IMR-90 (cell line): ENCODE measurements around the gene DGKD. TPM values are rescaled to one million over a fixed set of nuclear protein-coding genes. Genes with fewer than 3 reads are reported as not detected.

Experiments
- ATAC-seq: fragments of 200-7000 bp; cut with Tn5 transposase; 2 replicates; pipeline ENCODE4 v1.9.1; 2020; ENCODE audit warnings: low read depth, mild to moderate bottlenecking, moderate library complexity
- BruUV-seq: library from RNA; stranded (reverse); fragments of 400-500 nt; replicated peaks from 2 replicates; lab custom pipeline; 2021; lab: Mats Ljungman, UMichigan
- CTCF ChIA-PET: fragments of 300-600 bp; formaldehyde crosslinking; extraction: SDS; loops from one replicate; lab custom pipeline; 2021; ENCODE audit warnings: antibody characterized with exemption; lab: Yijun Ruan, JAX
- POLR2A ChIA-PET: fragments of 300-600 bp; sonication (Branson Sonifier 250); formaldehyde crosslinking; loops from one replicate; lab custom pipeline; 2022; ENCODE audit warnings: antibody characterized with exemption; ENCODE audit not compliant: unreplicated experiment; lab: Charles Lee
- DNase-seq: peaks from one replicate; pipeline ENCODE4 v3.0.0; 2013
- H2AFZ ChIP-seq: replicated peaks from 2 replicates; pipeline ENCODE3; 2013; ENCODE audit warnings: low read length, mild to moderate bottlenecking; ENCODE audit not compliant: poor library complexity
- H2AK5ac ChIP-seq: 2 replicates; pipeline ENCODE4 v1.6.1; 2013; ENCODE audit warnings: low read depth, low read length, inconsistent platforms
- H2AK9ac ChIP-seq: replicated peaks from 2 replicates; pipeline ENCODE3; 2013; ENCODE audit warnings: mild to moderate bottlenecking, low read depth, low read length, moderate library complexity; ENCODE audit not compliant: poor library complexity
- H2BK120ac ChIP-seq: 2 replicates; pipeline ENCODE4 v1.6.1; 2013; ENCODE audit warnings: low read depth, low read length, inconsistent platforms
- H2BK15ac ChIP-seq: 3 replicates; pipeline ENCODE4 v1.6.1; 2013; ENCODE audit warnings: low read depth, low read length, inconsistent platforms
- H2BK20ac ChIP-seq: 2 replicates; pipeline ENCODE4 v1.6.1; 2013; ENCODE audit warnings: low read depth, mild to moderate bottlenecking, inconsistent platforms, low read length, moderate library complexity
- H2BK5ac ChIP-seq: 2 replicates; pipeline ENCODE4 v1.6.1; 2013; ENCODE audit warnings: mild to moderate bottlenecking, low read depth, low read length, inconsistent platforms; ENCODE audit not compliant: poor library complexity, severe bottlenecking
- H3K14ac ChIP-seq: replicated peaks from 2 replicates; pipeline ENCODE4 v1.6.1; 2013; ENCODE audit warnings: low read depth, low read length, inconsistent platforms
- H3K18ac ChIP-seq: 2 replicates; pipeline ENCODE4 v1.6.1; 2013; ENCODE audit warnings: low read depth, low read length, control low read depth
- H3K23ac ChIP-seq: 2 replicates; pipeline ENCODE4 v1.6.1; 2013; ENCODE audit warnings: low read depth, low read length, inconsistent platforms
- H3K27ac ChIP-seq: 2 replicates; pipeline ENCODE4 v1.5.1; 2013; ENCODE audit warnings: mild to moderate bottlenecking, control low read depth, low read length; ENCODE audit not compliant: insufficient read depth
- H3K27me3 ChIP-seq: 2 replicates; pipeline ENCODE4 v1.6.1; 2013; ENCODE audit warnings: low read length; ENCODE audit not compliant: control insufficient read depth, insufficient read depth
- H3K36me3 ChIP-seq: 2 replicates; pipeline ENCODE4 v1.6.1; 2013; ENCODE audit warnings: low read length, mixed read lengths; ENCODE audit not compliant: control insufficient read depth, insufficient read depth
- H3K4ac ChIP-seq: 2 replicates; pipeline ENCODE4 v1.6.1; 2013; ENCODE audit warnings: low read depth, low read length, inconsistent platforms
- H3K4me1 ChIP-seq: 2 replicates; pipeline ENCODE4 v1.6.1; 2013; ENCODE audit warnings: low read length, mixed read lengths; ENCODE audit not compliant: control insufficient read depth, insufficient read depth
- H3K4me2 ChIP-seq: 2 replicates; pipeline ENCODE4 v1.6.1; 2013; ENCODE audit warnings: low read depth, mild to moderate bottlenecking, control low read depth, low read length, moderate library complexity
- H3K4me3 ChIP-seq: 2 replicates; pipeline ENCODE4 v1.5.1; 2013; ENCODE audit warnings: low read depth, mild to moderate bottlenecking, control low read depth, low read length, moderate library complexity; ENCODE audit not compliant: insufficient read depth
- H3K56ac ChIP-seq: 2 replicates; pipeline ENCODE4 v1.6.1; 2013; ENCODE audit warnings: low read length, inconsistent platforms; ENCODE audit not compliant: insufficient read depth; ENCODE audit errors: extremely low read depth
- H3K79me1 ChIP-seq, 2 experiments: 2 replicates each; pipeline ENCODE4 v1.6.1; 2013; ENCODE audit warnings: low read length in 2 of 2, inconsistent platforms in 1 of 2, low read depth in 1 of 2
- H3K9ac ChIP-seq: 2 replicates; pipeline ENCODE4 v1.6.1; 2013; ENCODE audit warnings: low read depth, low read length, control low read depth
- H3K9me1 ChIP-seq: 2 replicates; pipeline ENCODE4 v1.6.1; 2013; ENCODE audit warnings: low read length, inconsistent platforms; ENCODE audit not compliant: insufficient read depth
- H3K9me3 ChIP-seq: 2 replicates; pipeline ENCODE4 v1.6.1; 2013; ENCODE audit warnings: low read length; ENCODE audit not compliant: control insufficient read depth, insufficient read depth
- H4K20me1 ChIP-seq: 2 replicates; pipeline ENCODE4 v1.6.1; 2013; ENCODE audit warnings: low read length, inconsistent platforms; ENCODE audit not compliant: insufficient read depth
- H4K5ac ChIP-seq: 2 replicates; pipeline ENCODE4 v1.6.1; 2013; ENCODE audit warnings: mild to moderate bottlenecking, low read depth, low read length, control low read depth
- H4K8ac ChIP-seq, 2 experiments: 2 replicates each; pipeline ENCODE4 v1.6.1; 2013; ENCODE audit warnings: low read depth in 2 of 2, low read length in 2 of 2, control low read depth in 1 of 2, inconsistent platforms in 1 of 2
- H4K91ac ChIP-seq: 2 replicates; pipeline ENCODE4 v1.6.1; 2013; ENCODE audit warnings: low read depth, low read length, inconsistent platforms; ENCODE audit not compliant: insufficient read depth
- CEBPB ChIP-seq: IDR thresholded peaks from 2 replicates; pipeline ENCODE4 v1.6.1; 2012; ENCODE audit warnings: low read depth, low read length, improper control_type of control experiment
- WGBS, 2 experiments: methylation state at CpG; one replicate each; pipeline versions ENCODE4 v1.1.5 to v1.1.7; 2013; ENCODE audit warnings: missing lambda C conversion rate in 2 of 2; ENCODE audit not compliant: insufficient read length in 1 of 2; ENCODE audit errors: extremely low coverage in 2 of 2; 5-methylcytosine and 5-hydroxymethylcytosine counted together
- dilution Hi-C: fragments of 300-500 bp; cut with HindIII; formaldehyde crosslinking; loops from one replicate; pipeline ENCODE4 v1.14.3; 2018; ENCODE audit warnings: low sequenced_read_pairs; ENCODE audit not compliant: unreplicated experiment
- in situ Hi-C: fragments of 300-500 bp; cut with MboI; formaldehyde crosslinking; loops from 3 replicates; pipeline ENCODE4 v1.14.3; 2019; ENCODE audit warnings: low sequenced_read_pairs, inconsistent platforms, mixed read lengths
- intact Hi-C: fragments of 100-400 bp; cut with micrococcal nuclease; formaldehyde crosslinking; loops from 2 replicates; pipeline ENCODE4 v1.10.0; 2022
- polyA plus RNA-seq, 3 experiments: library from polyadenylated mRNA; depleted of rRNA; stranded (reverse); fragments of >200 nt; gene quantifications; 2 replicates each; pipeline ENCODE4 v1.2.3, GENCODE V29; 2012; ENCODE audit warnings: low replicate concordance in 1 of 3
- total RNA-seq: library from RNA; depleted of rRNA; stranded (reverse); fragments of >200 nt; gene quantifications from 2 replicates; pipeline ENCODE4 v1.2.3, GENCODE V29; 2012

The DGKD gene
- total and polyA plus RNA-seq, 2 of the 4 experiments (the other 2 are of a cell fraction) = 6.5 to 10.1 TPM

DNA sequence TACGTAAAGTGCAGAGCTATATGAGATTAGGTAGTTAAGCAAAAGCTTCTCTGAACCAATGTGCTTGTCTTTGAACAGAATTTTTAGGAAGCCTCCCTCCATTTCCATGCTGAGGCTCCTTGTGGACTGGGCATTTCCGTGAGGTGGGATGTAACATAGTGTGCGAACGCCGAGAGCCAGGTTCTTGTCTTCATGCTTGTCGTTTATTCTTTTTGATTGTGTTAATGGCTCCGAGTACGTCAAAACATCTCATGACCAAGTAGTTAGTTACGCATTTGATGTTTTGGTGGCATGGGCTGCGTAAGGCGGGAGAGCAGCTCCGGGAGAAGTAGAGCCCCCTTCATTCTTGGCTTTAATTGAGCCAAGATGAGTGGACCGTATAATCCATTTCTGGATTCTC, 32.9 kb downstream of the DGKD start:
- peak overlapping the region; percentile 67 for H3K4me2 ChIP-seq
- peak overlapping the region; percentile 70 for H3K14ac ChIP-seq
- BruUV-seq = no TSS peak
- peaks cover 8% of the 10 kb centered on the region; the same call in 1 of the 2 replicates for H4K20me1 ChIP-seq
- H3K56ac ChIP-seq = no peak overlapping the region
- H2BK5ac ChIP-seq = peak overlapping the region; percentile 27
- POLR2A ChIA-PET = no interaction called here
- peak overlapping the region; percentile 43 for H4K5ac ChIP-seq
- H4K91ac ChIP-seq = peak overlapping the region; percentile 45
- ATAC-seq (peak; percentile 6), DNase-seq (no peak)
- no peaks in the 10 kb centered on the region for H3K9me3 ChIP-seq
- no peaks in the 10 kb centered on the region for H3K27me3 ChIP-seq
- in situ Hi-C loops (no loop called here), dilution Hi-C loops (no loop called here), intact Hi-C loops (loop anchor here (2.0 kb wide), 1 partner anchor 32 kb away; the partner anchor contains the start of gene DGKD)
- peak overlapping the region; percentile 39; the same call in 1 of the 2 replicates for H2AK5ac ChIP-seq
- CTCF ChIA-PET = no interaction called here
- H4K8ac ChIP-seq = peak overlapping the region; percentile 26 to 76; a peak in 3 of 4 replicates
- peak overlapping the region; percentile 40 for H3K18ac ChIP-seq
- 52% methylated on average over 4 of the region's 13 CpGs; no CpG with 5 or more reads in 1 of the 2 experiments for WGBS, 2 experiments
- H3K23ac ChIP-seq = peak overlapping the region; percentile 19; the same call in 1 of the 2 replicates
- H3K4me1 ChIP-seq = peaks cover 24% of the 10 kb centered on the region
- H3K4ac ChIP-seq = peak overlapping the region; percentile 38; the same call in 1 of the 2 replicates
- H3K79me1 ChIP-seq = peaks cover 22 to 50% of the 10 kb centered on the region in 2 experiments
- peak overlapping the region; percentile 35 for H2BK120ac ChIP-seq
- H3K4me3 ChIP-seq = no peak overlapping the region
- no peak for TF ChIP-seq CEBPB
- H3K9me1 ChIP-seq = peaks cover 9% of the 10 kb centered on the region
- peak overlapping the region; percentile 2; the same call in 1 of the 3 replicates for H2BK15ac ChIP-seq
- H3K27ac ChIP-seq = peak overlapping the region; percentile 47; the same call in 1 of the 2 replicates
- H3K36me3 ChIP-seq = 0 out of 2 replicates have a peak, but pooled peaks cover 2% of the 10 kb centered on the region
- peak overlapping the region; percentile 3; the same call in 1 of the 2 replicates for H3K9ac ChIP-seq
- H2AFZ ChIP-seq = peak overlapping the region; percentile 87
- peak overlapping the region; percentile 35 for H2AK9ac ChIP-seq
- peak overlapping the region; percentile 2; the same call in 1 of the 2 replicates for H2BK20ac ChIP-seq
